Measurements from ENCODE around the gene ZBTB3. TPM values are rescaled to one million over a fixed set of nuclear protein-coding genes. Genes with fewer than 3 reads are reported as not detected.

The ZBTB3 gene
- total RNA-seq, 1 experiment from 2014 or later: 82.3 TPM

- no peaks in the 10 kb centered on the region for H3K9me3 Mint-ChIP-seq
- ChIA-PET CTCF (interaction anchor here (0.6 to 7.6 kb wide), 27 partner anchors 10 to 302 kb away, joined by 3 to 59 read pairs (median 4); partner anchors contain the start of genes BSCL2, EEF1G, GNG3 and MTA2), POLR2A (interaction anchor here (0.6 to 4.2 kb wide), 20 partner anchors 11 to 154 kb away, joined by 3 to 34 read pairs (median 7); partner anchors contain the start of genes B3GAT3, BSCL2, C11orf98 and CSKMT)
- peaks cover 43% of the 10 kb centered on the region for H3K36me3 Mint-ChIP-seq
- H3K4me1 Mint-ChIP-seq: peaks cover 25% of the 10 kb centered on the region
- no peak overlapping the region for H3K27ac Mint-ChIP-seq
- no peak for TF ChIP-seq HMGA2 (CRISPR knock-in tag; IDR thresholded peaks at IDR 0.05)
- TF ChIP-seq IRF2 (CRISPR knock-in tag; IDR thresholded peaks at IDR 0.05; ENCODE audit: borderline replicate concordance, low read depth): no peak
- peak; percentile 74; the same call in 1 of the 2 replicates for TF ChIP-seq TP53 (CRISPR knock-in tag; IDR thresholded peaks at IDR 0.05)
- DNase-seq (ENCODE audit: low spot score) (no peak), ATAC-seq (no peak)
- H3K4me3 Mint-ChIP-seq: peak overlapping the region; percentile 98
- H3K27me3 Mint-ChIP-seq (ENCODE audit: low read depth): peaks cover 4% of the 10 kb centered on the region; the same call in 1 of the 2 replicates
Measured at GRCh38 chr11:62726915-62727164, 27.1 kb downstream of the ZBTB3 start.

- ChIA-PET POLR2A (interaction anchor here (1.0 to 4.2 kb wide), 11 partner anchors 17 to 125 kb away, joined by 3 to 34 read pairs (median 9); partner anchors contain the start of genes BSCL2, C11orf98, CSKMT and GNG3), CTCF (interaction anchor here (1.1 to 7.6 kb wide), 9 partner anchors 27 to 166 kb away, joined by 3 to 59 read pairs (median 6); partner anchors contain the start of genes POLR2G, STX5, TAF6L and TMEM179B)
- Mint-ChIP-seq H3K9me3 (no peaks in the 10 kb centered on the region), H3K4me1 (peaks cover 25% of the 10 kb centered on the region), H3K36me3 (peaks cover 46% of the 10 kb centered on the region), H3K27ac (peak overlapping the region; percentile 31), H3K27me3 (ENCODE audit: low read depth) (peaks cover 4% of the 10 kb centered on the region; the same call in 1 of the 2 replicates), H3K4me3 (peak overlapping the region; percentile 98)
- no peak for DNase-seq (ENCODE audit: low spot score)
- ATAC-seq: no peak
- peak; percentile 7; the same call in 1 of the 2 replicates for TF ChIP-seq ARID4B (CRISPR knock-in tag; IDR thresholded peaks at IDR 0.05; ENCODE audit: borderline replicate concordance)
- TF ChIP-seq, protein P1, sequence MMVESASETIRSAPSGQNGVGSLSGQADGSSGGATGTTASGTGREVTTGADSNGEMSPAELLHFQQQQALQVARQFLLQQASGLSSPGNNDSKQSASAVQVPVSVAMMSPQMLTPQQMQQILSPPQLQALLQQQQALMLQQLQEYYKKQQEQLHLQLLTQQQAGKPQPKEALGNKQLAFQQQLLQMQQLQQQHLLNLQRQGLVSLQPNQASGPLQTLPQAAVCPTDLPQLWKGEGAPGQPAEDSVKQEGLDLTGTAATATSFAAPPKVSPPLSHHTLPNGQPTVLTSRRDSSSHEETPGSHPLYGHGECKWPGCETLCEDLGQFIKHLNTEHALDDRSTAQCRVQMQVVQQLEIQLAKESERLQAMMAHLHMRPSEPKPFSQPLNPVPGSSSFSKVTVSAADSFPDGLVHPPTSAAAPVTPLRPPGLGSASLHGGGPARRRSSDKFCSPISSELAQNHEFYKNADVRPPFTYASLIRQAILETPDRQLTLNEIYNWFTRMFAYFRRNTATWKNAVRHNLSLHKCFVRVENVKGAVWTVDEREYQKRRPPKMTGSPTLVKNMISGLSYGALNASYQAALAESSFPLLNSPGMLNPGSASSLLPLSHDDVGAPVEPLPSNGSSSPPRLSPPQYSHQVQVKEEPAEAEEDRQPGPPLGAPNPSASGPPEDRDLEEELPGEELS (CRISPR knock-in tag; IDR thresholded peaks at IDR 0.05): 0 out of 2 replicates have a peak, but pooled peaks have one; percentile 23
- no peak for TF ChIP-seq GABPB1 (CRISPR knock-in tag; IDR thresholded peaks at IDR 0.05)
- peak; percentile 39; the same call in 1 of the 2 replicates for TF ChIP-seq ZNF263 (CRISPR knock-in tag; IDR thresholded peaks at IDR 0.05; ENCODE audit: low read depth)
- TF ChIP-seq TCF7 (CRISPR knock-in tag; IDR thresholded peaks at IDR 0.05; ENCODE audit: low read depth): peak; percentile 14; the same call in 1 of the 2 replicates
Measured at GRCh38 chr11:62726156-62726914, 27.6 kb downstream of the ZBTB3 start.

DNA sequence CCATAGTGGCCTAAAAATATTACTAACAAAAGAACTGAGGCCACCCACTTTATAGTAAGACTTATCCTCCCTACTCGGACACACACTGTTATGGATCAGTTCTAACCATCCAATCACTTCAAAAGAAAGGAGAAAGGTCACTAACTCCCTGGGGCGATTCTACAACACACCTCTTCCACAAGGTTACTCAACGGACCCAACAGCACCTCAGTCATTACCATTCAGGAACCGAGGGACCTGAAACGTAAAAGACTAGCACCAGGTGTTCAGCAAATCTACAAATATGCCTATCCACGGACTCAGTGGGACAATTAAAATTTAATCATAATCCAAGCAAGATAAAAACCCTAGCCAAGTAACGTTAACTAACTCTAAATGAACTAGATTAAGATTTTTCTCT is 28.3 kb downstream of the ZBTB3 start:
- peaks cover 50% of the 10 kb centered on the region for H3K36me3 Mint-ChIP-seq
- DNase-seq (ENCODE audit: low spot score) (no peak), ATAC-seq (no peak)
- peak overlapping the region; percentile 31 for H3K27ac Mint-ChIP-seq
- peaks cover 4% of the 10 kb centered on the region; the same call in 1 of the 2 replicates for H3K27me3 Mint-ChIP-seq (ENCODE audit: low read depth)
- TF ChIP-seq FOXK1 (CRISPR knock-in tag; IDR thresholded peaks at IDR 0.05) (no peak), ELF4 (CRISPR knock-in tag; IDR thresholded peaks at IDR 0.05; ENCODE audit: low read depth) (no peak), MLX (CRISPR knock-in tag; IDR thresholded peaks at IDR 0.05) (no peak), ZNF232 (CRISPR knock-in tag; IDR thresholded peaks at IDR 0.05) (no peak)
- TF ChIP-seq, protein P2, sequence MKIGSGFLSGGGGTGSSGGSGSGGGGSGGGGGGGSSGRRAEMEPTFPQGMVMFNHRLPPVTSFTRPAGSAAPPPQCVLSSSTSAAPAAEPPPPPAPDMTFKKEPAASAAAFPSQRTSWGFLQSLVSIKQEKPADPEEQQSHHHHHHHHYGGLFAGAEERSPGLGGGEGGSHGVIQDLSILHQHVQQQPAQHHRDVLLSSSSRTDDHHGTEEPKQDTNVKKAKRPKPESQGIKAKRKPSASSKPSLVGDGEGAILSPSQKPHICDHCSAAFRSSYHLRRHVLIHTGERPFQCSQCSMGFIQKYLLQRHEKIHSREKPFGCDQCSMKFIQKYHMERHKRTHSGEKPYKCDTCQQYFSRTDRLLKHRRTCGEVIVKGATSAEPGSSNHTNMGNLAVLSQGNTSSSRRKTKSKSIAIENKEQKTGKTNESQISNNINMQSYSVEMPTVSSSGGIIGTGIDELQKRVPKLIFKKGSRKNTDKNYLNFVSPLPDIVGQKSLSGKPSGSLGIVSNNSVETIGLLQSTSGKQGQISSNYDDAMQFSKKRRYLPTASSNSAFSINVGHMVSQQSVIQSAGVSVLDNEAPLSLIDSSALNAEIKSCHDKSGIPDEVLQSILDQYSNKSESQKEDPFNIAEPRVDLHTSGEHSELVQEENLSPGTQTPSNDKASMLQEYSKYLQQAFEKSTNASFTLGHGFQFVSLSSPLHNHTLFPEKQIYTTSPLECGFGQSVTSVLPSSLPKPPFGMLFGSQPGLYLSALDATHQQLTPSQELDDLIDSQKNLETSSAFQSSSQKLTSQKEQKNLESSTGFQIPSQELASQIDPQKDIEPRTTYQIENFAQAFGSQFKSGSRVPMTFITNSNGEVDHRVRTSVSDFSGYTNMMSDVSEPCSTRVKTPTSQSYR (CRISPR knock-in tag; IDR thresholded peaks at IDR 0.05): no peak
- TF ChIP-seq, protein P3, sequence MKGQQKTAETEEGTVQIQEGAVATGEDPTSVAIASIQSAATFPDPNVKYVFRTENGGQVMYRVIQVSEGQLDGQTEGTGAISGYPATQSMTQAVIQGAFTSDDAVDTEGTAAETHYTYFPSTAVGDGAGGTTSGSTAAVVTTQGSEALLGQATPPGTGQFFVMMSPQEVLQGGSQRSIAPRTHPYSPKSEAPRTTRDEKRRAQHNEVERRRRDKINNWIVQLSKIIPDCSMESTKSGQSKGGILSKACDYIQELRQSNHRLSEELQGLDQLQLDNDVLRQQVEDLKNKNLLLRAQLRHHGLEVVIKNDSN (CRISPR knock-in tag; IDR thresholded peaks at IDR 0.05): no peak
- H3K4me3 Mint-ChIP-seq: peak overlapping the region; percentile 98
- POLR2A ChIA-PET: interaction anchor here (1.1 to 4.2 kb wide), 4 partner anchors 16 to 44 kb away, joined by 3 to 34 read pairs (median 20); partner anchors contain the start of genes BSCL2, GNG3 and ZBTB3
- no peaks in the 10 kb centered on the region for H3K9me3 Mint-ChIP-seq
- CTCF ChIA-PET: interaction anchor here (2.9 to 7.6 kb wide), 3 partner anchors 28 to 62 kb away, joined by 32 to 59 read pairs (median 44); partner anchors contain the start of genes TAF6L, TMEM179B and ZBTB3
- H3K4me1 Mint-ChIP-seq: peaks cover 25% of the 10 kb centered on the region

Measured in WTC11 (cell line).